ENCODE results near the gene ZBTB34. TPM values are rescaled to one million over a fixed set of nuclear protein-coding genes. Genes with fewer than 3 reads are reported as not detected.

ZBTB34 gene
- total RNA-seq, 1 experiment from 2014 or later = 15.8 TPM

- no peak overlapping the region for H2BK12ac ChIP-seq (ENCODE audit: insufficient read length, low read depth, low read length)
- peaks cover 6 to 7% of the 10 kb centered on the region in 2 experiments; a peak in 3 of 5 replicates for H3K9me3 Mint-ChIP-seq
- H2AFZ ChIP-seq (ENCODE audit: low read length) = no peak overlapping the region
- no peaks in the 10 kb centered on the region for H4K20me1 ChIP-seq (ENCODE audit: control insufficient read depth, insufficient read depth, insufficient read length)
- no peaks in the 10 kb centered on the region for H3K23me2 ChIP-seq (ENCODE audit: insufficient read length, low read depth, low read length, poor library complexity, severe bottlenecking)
- H2BK5ac ChIP-seq (ENCODE audit: insufficient read length, low read length) = no peak overlapping the region
- WGBS (ENCODE audit: extremely low coverage, insufficient read length, low lambda C conversion rate) = no CpG with 5 or more reads among the region's 6 CpGs
- H3K4me3 Mint-ChIP-seq = no peak overlapping the region
- TF ChIP-seq, protein P1, sequence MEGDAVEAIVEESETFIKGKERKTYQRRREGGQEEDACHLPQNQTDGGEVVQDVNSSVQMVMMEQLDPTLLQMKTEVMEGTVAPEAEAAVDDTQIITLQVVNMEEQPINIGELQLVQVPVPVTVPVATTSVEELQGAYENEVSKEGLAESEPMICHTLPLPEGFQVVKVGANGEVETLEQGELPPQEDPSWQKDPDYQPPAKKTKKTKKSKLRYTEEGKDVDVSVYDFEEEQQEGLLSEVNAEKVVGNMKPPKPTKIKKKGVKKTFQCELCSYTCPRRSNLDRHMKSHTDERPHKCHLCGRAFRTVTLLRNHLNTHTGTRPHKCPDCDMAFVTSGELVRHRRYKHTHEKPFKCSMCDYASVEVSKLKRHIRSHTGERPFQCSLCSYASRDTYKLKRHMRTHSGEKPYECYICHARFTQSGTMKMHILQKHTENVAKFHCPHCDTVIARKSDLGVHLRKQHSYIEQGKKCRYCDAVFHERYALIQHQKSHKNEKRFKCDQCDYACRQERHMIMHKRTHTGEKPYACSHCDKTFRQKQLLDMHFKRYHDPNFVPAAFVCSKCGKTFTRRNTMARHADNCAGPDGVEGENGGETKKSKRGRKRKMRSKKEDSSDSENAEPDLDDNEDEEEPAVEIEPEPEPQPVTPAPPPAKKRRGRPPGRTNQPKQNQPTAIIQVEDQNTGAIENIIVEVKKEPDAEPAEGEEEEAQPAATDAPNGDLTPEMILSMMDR (conservative IDR thresholded peaks at IDR 0.05) = no peak
- peaks cover 14 to 17% of the 10 kb centered on the region in 2 experiments for H3K4me1 Mint-ChIP-seq
- H4K8ac ChIP-seq (replicated peaks; ENCODE audit: insufficient read length, low read depth, low read length) = no peak overlapping the region
- no peak overlapping the region for H3K23ac ChIP-seq (ENCODE audit: insufficient read length, low read depth, low read length)
- H2AK5ac ChIP-seq (ENCODE audit: insufficient read length, low read length) = no peak overlapping the region
- H3K14ac ChIP-seq (ENCODE audit: insufficient read depth, low read length) = no peak overlapping the region
- peaks cover 41% of the 10 kb centered on the region for H3K27me3 Mint-ChIP-seq (ENCODE audit: low read depth)
- H2BK15ac ChIP-seq (ENCODE audit: low read depth, low read length) = no peak overlapping the region
- H3K4me2 ChIP-seq (ENCODE audit: insufficient read depth, insufficient read length, low read length) = no peak overlapping the region
- H3K4me1 ChIP-seq (ENCODE audit: insufficient read depth, low read length) = peaks cover 2% of the 10 kb centered on the region; the same call in 1 of the 2 replicates
- no peak overlapping the region for H3K18ac ChIP-seq (ENCODE audit: insufficient read length, low read depth, low read length)
- H3K56ac ChIP-seq (ENCODE audit: insufficient read length, low read depth, low read length) = no peak overlapping the region
- no peak overlapping the region for H3T11ph ChIP-seq (ENCODE audit: low read length)
- H3K79me1 ChIP-seq (ENCODE audit: insufficient read depth, low read depth, low read length, poor library complexity, severe bottlenecking) = no peaks in the 10 kb centered on the region
- H3K36me3 Mint-ChIP-seq (ENCODE audit: insufficient read depth in 1 of 3, low read depth in 3 of 3) = no peaks in the 10 kb centered on the region
- H4K5ac ChIP-seq (ENCODE audit: insufficient read length, low read depth, low read length) = no peak overlapping the region
- no peak overlapping the region for H4K91ac ChIP-seq (ENCODE audit: insufficient read length, low read depth, low read length)
- H3K9ac ChIP-seq (ENCODE audit: extremely low read depth, insufficient read length, low read length) = no peak overlapping the region
- H3K79me2 ChIP-seq (ENCODE audit: insufficient read depth, low read length) = no peaks in the 10 kb centered on the region
- H2BK20ac ChIP-seq (ENCODE audit: low read depth, low read length, poor library complexity, severe bottlenecking) = no peak overlapping the region
- H3K27ac ChIP-seq (ENCODE audit: insufficient read length, low read depth, low read length) = no peak overlapping the region
- H3K9me3 ChIP-seq (ENCODE audit: control insufficient read depth, low read depth, low read length) = no peaks in the 10 kb centered on the region
- H3K27ac Mint-ChIP-seq = no peak overlapping the region
- no peak for DNase-seq
- no peak overlapping the region for H2BK120ac ChIP-seq (ENCODE audit: low read depth, low read length, poor library complexity, severe bottlenecking)
- H3K27me3 ChIP-seq (ENCODE audit: insufficient read depth, low read length) = no peaks in the 10 kb centered on the region
- no peak overlapping the region for H3K4ac ChIP-seq (ENCODE audit: low read depth, low read length)
Measured at GRCh38 chr9:126906091-126906490, 45.7 kb downstream of the ZBTB34 start.
